ENCODE measurements around the gene SGTB. TPM values are rescaled to one million over a fixed set of nuclear protein-coding genes. Genes with fewer than 3 reads are reported as not detected.

The SGTB gene
- total RNA-seq, 1 donor from 2014 or later, result 10.2 TPM

DNA sequence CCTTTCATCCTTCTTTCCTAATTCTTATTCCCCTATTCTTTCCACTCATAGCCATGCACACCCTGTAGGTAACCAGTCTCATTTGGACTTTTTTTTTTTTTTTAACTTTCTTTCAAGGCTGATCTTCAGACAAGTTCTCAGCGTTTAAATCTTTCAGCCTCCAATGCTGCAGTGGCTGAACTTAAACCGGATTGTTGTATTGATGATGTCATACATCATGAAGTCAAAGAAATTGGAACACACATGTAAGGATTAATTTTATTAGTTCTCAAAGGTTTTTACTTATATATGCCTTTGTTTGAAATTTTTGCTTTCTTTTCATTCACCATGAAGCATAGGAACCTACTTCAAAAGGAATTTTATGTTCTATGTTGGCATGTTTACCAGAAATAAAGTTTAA, 75.0 kb downstream of the SGTB start:
- Mint-ChIP-seq H3K27ac (no peak overlapping the region), H3K27me3 (no peaks in the 10 kb centered on the region), H3K36me3 (peaks cover 5% of the 10 kb centered on the region), H3K4me1 (ENCODE audit: unreplicated experiment) (no peaks in the 10 kb centered on the region), H3K4me3 (no peak overlapping the region), H3K9me3 (no peaks in the 10 kb centered on the region)
- no peak for DNase-seq (ENCODE audit: extremely low spot score, unreplicated experiment)
- TF ChIP-seq CTCF (conservative IDR thresholded peaks at IDR 0.05), result no peak

GRCh38 chr5:65640240-65640639, 81.7 kb downstream of the SGTB start:
- Mint-ChIP-seq H3K9me3 (no peaks in the 10 kb centered on the region), H3K36me3 (peaks cover 17% of the 10 kb centered on the region), H3K27me3 (no peaks in the 10 kb centered on the region), H3K4me1 (ENCODE audit: unreplicated experiment) (no peaks in the 10 kb centered on the region), H3K27ac (no peak overlapping the region), H3K4me3 (no peak overlapping the region)
- DNase-seq (ENCODE audit: extremely low spot score, unreplicated experiment), result no peak
- TF ChIP-seq CTCF (conservative IDR thresholded peaks at IDR 0.05), result no peak

- Mint-ChIP-seq H3K27ac (no peak overlapping the region), H3K9me3 (no peaks in the 10 kb centered on the region), H3K4me3 (no peak overlapping the region), H3K27me3 (no peaks in the 10 kb centered on the region), H3K36me3 (peaks cover 8% of the 10 kb centered on the region), H3K4me1 (ENCODE audit: unreplicated experiment) (peaks cover 2% of the 10 kb centered on the region)
- DNase-seq (ENCODE audit: extremely low spot score, unreplicated experiment), result no peak
- TF ChIP-seq CTCF (conservative IDR thresholded peaks at IDR 0.05), result no peak
Observed at GRCh38 chr5:65630981-65631380, 90.9 kb downstream of the SGTB start.

DNA sequence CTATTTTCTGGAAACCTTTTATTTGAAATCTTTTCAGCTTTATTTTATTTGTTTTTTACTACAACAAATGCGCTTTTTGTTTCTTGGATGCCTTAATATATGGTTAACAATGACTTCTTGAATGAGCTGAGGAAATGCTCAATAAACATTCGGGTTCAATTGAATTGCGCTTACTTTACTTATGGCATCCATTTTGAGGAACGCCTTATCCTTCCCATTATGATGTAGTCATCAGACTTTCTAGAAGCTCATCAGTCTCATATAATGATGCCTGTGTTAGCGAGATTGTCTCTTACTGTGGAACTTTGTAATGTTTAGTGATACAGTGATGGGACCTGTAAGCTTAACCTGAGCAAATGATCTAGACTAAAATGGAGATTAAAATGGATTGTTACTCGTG, 96.2 kb downstream of the SGTB start:
- Mint-ChIP-seq H3K27me3 (no peaks in the 10 kb centered on the region), H3K4me3 (peak overlapping the region; percentile 98)

DNA sequence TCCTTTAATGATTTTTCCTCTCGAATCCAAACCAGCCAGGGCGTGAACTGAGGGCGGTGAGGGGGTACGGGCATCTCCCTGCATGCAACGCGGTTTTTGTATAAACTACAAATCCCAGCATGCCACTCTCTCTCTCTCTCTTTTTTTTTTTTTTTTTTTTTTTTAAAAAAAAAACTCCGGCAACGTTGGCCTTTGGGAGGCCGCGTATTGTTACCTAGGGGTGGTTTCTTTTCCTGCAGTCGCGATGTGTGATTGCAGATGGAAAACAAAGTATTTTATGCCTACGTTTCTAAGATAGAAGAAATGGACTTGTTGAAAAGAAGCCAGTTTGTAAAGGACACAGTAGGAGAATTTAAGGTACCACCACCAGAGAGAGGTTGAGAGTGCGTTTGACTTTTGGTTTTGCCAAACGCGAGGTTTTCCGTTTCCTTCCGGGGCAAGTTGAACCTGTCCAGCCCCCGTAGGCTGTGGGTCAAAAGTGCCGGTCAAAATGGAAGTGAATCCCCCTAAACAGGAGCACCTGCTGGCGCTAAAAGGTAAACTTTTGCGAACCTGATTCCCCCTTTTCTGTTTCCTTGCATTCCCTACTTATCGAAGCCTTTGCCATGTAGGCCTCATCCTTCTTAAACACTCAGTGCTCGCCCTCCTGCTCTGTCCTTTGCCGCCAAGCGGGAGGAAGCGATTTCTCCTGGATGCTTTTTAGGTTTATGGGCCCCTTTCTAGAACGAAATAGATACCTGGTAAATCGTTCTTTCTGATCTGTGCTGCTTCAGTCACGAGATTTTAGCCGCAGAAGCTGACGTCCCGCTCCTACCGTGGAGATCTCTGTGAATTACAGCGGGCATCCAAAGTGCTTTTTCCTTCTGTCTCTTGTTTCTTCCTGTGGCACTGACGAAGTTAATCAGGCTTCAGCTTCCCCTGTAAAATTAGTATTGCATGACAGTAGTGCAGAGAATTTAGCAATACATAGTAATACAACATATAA, 97.0 kb downstream of the SGTB start, which contains the start of the genes SHLD3 and TRAPPC13:
SHLD3 (plus strand) TSS at position 457 of the 985 bp plus-strand sequence. CDS start 4,561 bp downstream, outside the sequence.
TRAPPC13 (plus strand) TSS at position 457 of the 985 bp plus-strand sequence; CDS start at position 491, 34 bp downstream.
- no peaks in the 10 kb centered on the region for H3K9me3 Mint-ChIP-seq
- H3K4me3 Mint-ChIP-seq, result peak within 1 kb of the TSS; percentile 98
- H3K27me3 Mint-ChIP-seq, result no peaks in the 10 kb centered on the region
- TF ChIP-seq CTCF (conservative IDR thresholded peaks at IDR 0.05), result peak; percentile 46
- peak; percentile 73 for DNase-seq (ENCODE audit: extremely low spot score, unreplicated experiment)
- H3K36me3 Mint-ChIP-seq, result peaks cover 3% of the 10 kb centered on the region
- peak within 1 kb of the TSS; percentile 96 for H3K27ac Mint-ChIP-seq
- peaks cover 18% of the 10 kb centered on the region for H3K4me1 Mint-ChIP-seq (ENCODE audit: unreplicated experiment)

More for the DNA sequence above, 96.2 kb downstream of the SGTB start:
- Mint-ChIP-seq H3K4me1 (ENCODE audit: unreplicated experiment) (peaks cover 18% of the 10 kb centered on the region), H3K9me3 (no peaks in the 10 kb centered on the region), H3K36me3 (peaks cover 3% of the 10 kb centered on the region), H3K27ac (peak overlapping the region; percentile 96)
- DNase-seq (ENCODE audit: extremely low spot score, unreplicated experiment), result no peak
- TF ChIP-seq CTCF (conservative IDR thresholded peaks at IDR 0.05), result no peak
